OCI-LY3 (cell line): ENCODE data around the gene TGM3.

Experiments
- H2AFZ ChIP-seq: fragments of 200-600, 300-600 bp; shearing (Covaris generic); 2 replicates; pipeline ENCODE4 v1.6.0; 2014; ENCODE audit warnings: antibody characterized with exemption, low read depth, low read length
- H3K27ac ChIP-seq: fragments of 200-600, 300-600 bp; sonication (generic); 2 replicates; pipeline ENCODE4 v1.5.1; 2014; ENCODE audit warnings: mild to moderate bottlenecking, low read length, moderate library complexity, mixed read lengths
- H3K27me3 ChIP-seq: fragments of 200-600, 300-600 bp; sonication (generic); 2 replicates; pipeline ENCODE4 v1.6.1; 2014; ENCODE audit warnings: low read depth, low read length, mixed read lengths
- H3K36me3 ChIP-seq: fragments of 200-600, 300-600 bp; sonication (generic); replicated peaks from 2 replicates; pipeline ENCODE3; 2014; ENCODE audit warnings: low read depth, low read length, mixed read lengths
- H3K4me1 ChIP-seq: fragments of 300-600, 200-600 bp; sonication (generic); 2 replicates; pipeline ENCODE4 v1.6.1; 2014; ENCODE audit warnings: low read length, mixed read lengths
- H3K4me2 ChIP-seq: fragments of 200-600, 300-600 bp; sonication (generic); 2 replicates; pipeline ENCODE4 v1.6.1; 2014; ENCODE audit warnings: low read length, mixed read lengths
- H3K4me3 ChIP-seq: fragments of 300-600, 200-600 bp; sonication (generic); 2 replicates; pipeline ENCODE4 v1.5.1; 2014; ENCODE audit warnings: antibody characterized with exemption, mild to moderate bottlenecking, low read length, moderate library complexity
- H3K79me2 ChIP-seq: fragments of 300-600, 200-600 bp; shearing (Covaris generic); 2 replicates; pipeline ENCODE4 v1.6.1; 2014; ENCODE audit warnings: mild to moderate bottlenecking, low read length, mixed read lengths
- H3K9ac ChIP-seq: fragments of 300-600, 200-600 bp; shearing (Covaris generic); 2 replicates; pipeline ENCODE4 v1.6.0; 2014; ENCODE audit warnings: mild to moderate bottlenecking, low read length, moderate library complexity
- H3K9me3 ChIP-seq: fragments of 200-600, 300-600 bp; shearing (Covaris generic); 2 replicates; pipeline ENCODE4 v1.6.1; 2014; ENCODE audit warnings: low read length, mixed read lengths; ENCODE audit not compliant: insufficient read depth
- H4K20me1 ChIP-seq: fragments of 200-600, 300-600 bp; sonication (generic); 2 replicates; pipeline ENCODE4 v1.6.1; 2016; ENCODE audit warnings: low read length, mixed read lengths; ENCODE audit not compliant: insufficient read depth
- CTCF ChIP-seq: fragments of 200-600, 300-600 bp; sonication (generic); IDR thresholded peaks from 2 replicates; pipeline ENCODE4 v1.5.1; 2014; ENCODE audit warnings: antibody characterized with exemption, low read length, low read depth
- EZH2phosphoT487 ChIP-seq: fragments of 200-600 bp; shearing (Covaris generic); IDR thresholded peaks from 2 replicates; pipeline ENCODE4 v1.6.1; 2018; ENCODE audit warnings: antibody characterized with exemption, mixed run types, low read depth

Gene TGM3

GRCh38 chr20:2252419-2252997, 43.3 kb upstream of the TGM3 start:
- H3K9ac ChIP-seq = no peak overlapping the region
- H3K4me3 ChIP-seq = no peak overlapping the region
- no peaks in the 10 kb centered on the region for H3K27me3 ChIP-seq
- H3K9me3 ChIP-seq = no peaks in the 10 kb centered on the region
- H3K27ac ChIP-seq = no peak overlapping the region
- H2AFZ ChIP-seq = no peak overlapping the region
- H4K20me1 ChIP-seq = no peaks in the 10 kb centered on the region
- H3K4me2 ChIP-seq = no peak overlapping the region
- no peaks in the 10 kb centered on the region for H3K36me3 ChIP-seq
- no peaks in the 10 kb centered on the region for H3K79me2 ChIP-seq
- TF ChIP-seq CTCF (no peak), EZH2phosphoT487 (no peak)
- peaks cover under 1% of the 10 kb centered on the region; the same call in 1 of the 2 replicates for H3K4me1 ChIP-seq

GRCh38 chr20:2253256-2253655, 42.5 kb upstream of the TGM3 start:
- H3K27me3 ChIP-seq = no peaks in the 10 kb centered on the region
- H3K36me3 ChIP-seq = no peaks in the 10 kb centered on the region
- no peak overlapping the region for H3K4me2 ChIP-seq
- H3K27ac ChIP-seq = no peak overlapping the region
- no peaks in the 10 kb centered on the region for H3K9me3 ChIP-seq
- no peaks in the 10 kb centered on the region for H3K79me2 ChIP-seq
- H3K4me1 ChIP-seq = no peaks in the 10 kb centered on the region
- H3K9ac ChIP-seq = no peak overlapping the region
- TF ChIP-seq EZH2phosphoT487 (no peak), CTCF (no peak)
- no peak overlapping the region for H2AFZ ChIP-seq
- H3K4me3 ChIP-seq = no peak overlapping the region
- H4K20me1 ChIP-seq = no peaks in the 10 kb centered on the region

- Histone ChIP-seq H3K4me3 (no peak overlapping the region), H2AFZ (no peak overlapping the region), H4K20me1 (no peaks in the 10 kb centered on the region), H3K9me3 (no peaks in the 10 kb centered on the region), H3K9ac (no peak overlapping the region), H3K27me3 (no peaks in the 10 kb centered on the region), H3K4me2 (no peak overlapping the region), H3K4me1 (no peaks in the 10 kb centered on the region), H3K27ac (no peak overlapping the region), H3K79me2 (no peaks in the 10 kb centered on the region), H3K36me3 (no peaks in the 10 kb centered on the region)
- no peak for TF ChIP-seq EZH2phosphoT487
- no peak for TF ChIP-seq CTCF
Measured at GRCh38 chr20:2254333-2254732, 41.5 kb upstream of the TGM3 start.

- no peaks in the 10 kb centered on the region for H3K36me3 ChIP-seq
- no peaks in the 10 kb centered on the region for H3K4me1 ChIP-seq
- H3K4me3 ChIP-seq = no peak overlapping the region
- no peak overlapping the region for H3K9ac ChIP-seq
- H2AFZ ChIP-seq = 0 out of 2 replicates have a peak overlapping the region, but pooled peaks have one; percentile 18
- H3K27me3 ChIP-seq = no peaks in the 10 kb centered on the region
- no peaks in the 10 kb centered on the region for H4K20me1 ChIP-seq
- no peak overlapping the region for H3K27ac ChIP-seq
- no peak overlapping the region for H3K4me2 ChIP-seq
- no peaks in the 10 kb centered on the region for H3K79me2 ChIP-seq
- H3K9me3 ChIP-seq = no peaks in the 10 kb centered on the region
- TF ChIP-seq CTCF (no peak), EZH2phosphoT487 (no peak)
Measured at GRCh38 chr20:2255926-2256531, 39.8 kb upstream of the TGM3 start.
